LNCAP (cell line): Measurements from ENCODE around the gene SOSTDC1.

ENCODE experiments used
- TF ChIP-seq, protein P1 (sequence below): fragments of 450-650 bp; IDR thresholded peaks from 2 replicates; pipeline ENCODE4 v1.5.1; 2017; ENCODE audit warnings: mild to moderate bottlenecking

The SOSTDC1 gene

DNA sequence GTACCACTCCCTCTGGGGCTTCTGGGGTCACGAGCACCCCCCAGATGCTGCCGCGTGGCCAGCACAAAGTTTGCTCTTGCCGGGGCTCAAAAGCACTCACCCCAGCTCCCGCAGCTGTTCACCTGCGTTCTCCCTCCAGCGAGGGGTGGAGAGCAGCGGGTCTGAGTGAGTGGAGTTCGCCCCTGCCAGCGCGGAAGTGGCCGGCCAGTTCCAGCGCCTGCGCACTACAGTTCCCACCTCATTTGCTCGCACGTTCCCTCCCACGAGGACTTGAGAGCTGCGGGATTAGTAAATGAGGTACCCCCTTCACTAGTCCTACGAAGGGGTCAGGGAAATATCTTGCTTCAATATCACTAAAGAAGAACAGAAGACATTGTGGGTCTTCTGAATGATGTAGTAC is 36.8 kb upstream of the SOSTDC1 start:
- TF ChIP-seq, protein P1, sequence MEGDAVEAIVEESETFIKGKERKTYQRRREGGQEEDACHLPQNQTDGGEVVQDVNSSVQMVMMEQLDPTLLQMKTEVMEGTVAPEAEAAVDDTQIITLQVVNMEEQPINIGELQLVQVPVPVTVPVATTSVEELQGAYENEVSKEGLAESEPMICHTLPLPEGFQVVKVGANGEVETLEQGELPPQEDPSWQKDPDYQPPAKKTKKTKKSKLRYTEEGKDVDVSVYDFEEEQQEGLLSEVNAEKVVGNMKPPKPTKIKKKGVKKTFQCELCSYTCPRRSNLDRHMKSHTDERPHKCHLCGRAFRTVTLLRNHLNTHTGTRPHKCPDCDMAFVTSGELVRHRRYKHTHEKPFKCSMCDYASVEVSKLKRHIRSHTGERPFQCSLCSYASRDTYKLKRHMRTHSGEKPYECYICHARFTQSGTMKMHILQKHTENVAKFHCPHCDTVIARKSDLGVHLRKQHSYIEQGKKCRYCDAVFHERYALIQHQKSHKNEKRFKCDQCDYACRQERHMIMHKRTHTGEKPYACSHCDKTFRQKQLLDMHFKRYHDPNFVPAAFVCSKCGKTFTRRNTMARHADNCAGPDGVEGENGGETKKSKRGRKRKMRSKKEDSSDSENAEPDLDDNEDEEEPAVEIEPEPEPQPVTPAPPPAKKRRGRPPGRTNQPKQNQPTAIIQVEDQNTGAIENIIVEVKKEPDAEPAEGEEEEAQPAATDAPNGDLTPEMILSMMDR: no peak

DNA sequence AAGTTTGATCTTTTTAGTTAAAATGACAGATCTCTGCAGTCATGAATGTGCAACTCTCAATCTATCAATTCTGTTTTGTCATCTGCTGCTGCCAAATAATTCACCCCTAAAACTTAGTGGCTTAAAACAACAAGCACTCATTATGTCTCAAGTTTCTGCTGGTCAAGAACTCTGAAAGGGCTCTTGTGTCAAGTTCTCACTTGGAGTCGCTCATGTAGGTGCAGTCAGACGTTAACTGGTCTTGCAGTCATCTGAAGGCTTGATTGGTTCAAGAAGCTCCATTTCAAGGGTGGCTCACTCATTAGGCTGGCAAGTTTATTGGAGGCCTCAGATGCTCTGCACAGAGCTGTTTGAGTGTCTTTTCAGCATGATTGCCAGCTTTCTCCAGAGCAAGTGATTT is 32.6 kb upstream of the SOSTDC1 start:
- TF ChIP-seq, protein P1: no peak

DNA sequence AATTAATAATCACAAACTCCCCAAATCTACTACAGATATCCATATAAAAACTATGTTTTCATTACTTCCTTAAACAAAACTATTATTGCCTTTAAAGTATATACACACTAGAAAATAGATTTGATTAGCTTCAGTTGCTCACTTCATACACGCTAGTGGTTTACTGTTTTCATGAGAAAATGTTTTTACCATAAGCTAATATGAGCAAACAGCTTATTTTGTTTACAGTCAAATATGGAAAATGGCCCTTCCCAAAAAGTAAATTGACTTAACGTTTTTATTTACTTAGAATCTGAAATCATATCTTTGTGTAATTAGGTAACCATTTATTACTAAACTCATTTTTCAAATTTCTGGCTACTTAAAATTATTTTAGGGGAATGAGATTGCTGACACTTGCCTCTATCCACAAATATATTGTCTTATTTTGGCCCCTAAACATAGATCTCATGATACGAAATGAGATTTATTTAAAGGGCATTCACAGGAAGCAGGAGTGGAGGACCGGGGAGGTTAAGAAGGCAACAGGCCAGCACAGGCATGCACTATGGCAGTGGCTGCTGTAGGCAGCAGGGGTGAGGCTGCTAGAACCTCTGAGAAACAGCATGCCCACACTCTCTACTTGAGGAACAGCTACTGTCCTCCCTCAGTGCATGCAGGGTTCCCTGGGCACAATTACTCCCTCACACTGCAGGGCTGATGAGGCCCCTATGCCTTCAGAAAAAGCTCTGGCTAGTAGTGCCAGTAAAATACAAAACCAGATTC is 29.6 kb upstream of the SOSTDC1 start:
- TF ChIP-seq, protein P1: no peak

DNA sequence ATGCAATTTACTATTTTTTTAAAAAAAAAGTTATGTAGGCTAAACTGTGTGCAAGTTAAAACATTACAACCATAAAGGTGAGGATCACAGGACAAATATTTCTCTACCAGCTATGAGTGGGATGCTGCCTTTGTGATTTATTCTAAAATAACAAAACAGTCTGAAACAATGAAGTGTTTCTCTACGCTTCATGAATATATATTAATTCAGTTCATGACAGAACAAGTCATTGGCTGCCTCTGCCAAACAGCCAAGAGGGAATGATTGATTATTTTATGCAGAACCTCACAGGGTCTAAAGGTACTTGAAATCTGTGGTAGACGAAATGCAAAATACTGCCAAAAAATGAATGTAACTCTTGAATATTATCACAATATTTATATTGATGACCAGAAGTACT is 29.0 kb upstream of the SOSTDC1 start:
- TF ChIP-seq, protein P1: no peak

DNA sequence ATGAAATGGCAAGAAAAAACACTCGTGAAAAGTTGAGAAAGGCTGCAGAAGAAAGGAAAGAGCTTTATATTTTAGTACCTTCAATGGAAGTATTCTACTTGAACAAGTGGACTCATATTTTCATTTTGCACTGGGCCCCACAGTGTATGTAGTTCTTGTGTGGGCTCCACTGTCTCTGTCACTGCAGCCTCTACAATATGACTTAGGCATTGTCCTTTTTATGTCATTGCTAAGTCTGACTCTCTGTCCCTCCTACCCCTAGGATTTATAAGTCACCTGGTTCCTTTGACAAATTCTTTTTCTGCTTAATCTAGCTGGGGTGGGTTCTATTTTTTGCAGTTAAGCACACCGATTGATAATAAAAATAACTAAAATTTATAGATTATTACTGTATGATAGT is 27.7 kb upstream of the SOSTDC1 start:
- TF ChIP-seq, protein P1: no peak

DNA sequence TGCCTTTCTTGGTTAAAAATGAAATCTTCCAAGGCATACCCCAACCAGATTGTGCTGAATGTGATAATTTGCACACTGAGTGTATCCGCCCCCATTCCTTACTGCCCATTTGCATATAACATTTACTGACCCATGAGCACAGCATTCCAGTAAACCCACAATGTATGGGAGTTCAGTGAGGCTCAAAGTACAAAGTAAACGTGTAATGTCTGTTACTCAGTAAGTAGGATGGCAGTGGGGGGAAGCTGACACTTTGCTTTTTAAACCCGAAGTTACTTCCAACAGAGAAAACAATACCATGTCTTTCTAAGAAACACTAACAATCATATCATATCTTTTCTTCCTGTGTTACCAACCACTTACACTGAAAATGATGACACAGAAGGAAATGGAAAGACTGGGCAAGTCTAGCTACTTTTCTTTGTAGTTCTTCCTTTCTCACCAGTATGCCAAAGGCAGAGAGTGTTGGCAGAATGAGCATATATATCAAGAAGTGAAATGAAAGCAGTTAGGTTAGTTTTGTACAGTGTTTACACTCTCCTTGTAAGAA is 27.1 kb upstream of the SOSTDC1 start:
- TF ChIP-seq, protein P1: no peak

DNA sequence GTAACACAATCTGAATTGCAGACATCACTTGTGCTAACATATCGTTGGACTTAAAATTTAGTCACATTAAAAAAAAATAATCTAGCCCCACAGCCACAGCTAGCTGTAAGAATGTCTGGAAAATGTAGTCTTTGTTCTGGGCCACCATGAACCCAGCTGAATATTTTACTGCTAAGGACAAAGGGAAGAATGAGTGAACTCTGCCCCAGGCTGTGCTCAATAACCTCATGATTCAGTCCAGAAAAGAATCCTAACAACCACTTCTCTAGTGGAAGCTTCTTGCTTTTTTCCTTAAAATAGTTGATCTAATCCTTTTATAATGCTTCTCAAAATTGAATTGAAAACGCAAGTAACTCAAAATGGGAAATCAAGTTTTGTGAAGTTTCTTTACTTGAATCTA is 25.6 kb upstream of the SOSTDC1 start:
- TF ChIP-seq, protein P1: no peak
